ENCODE results near the gene AATF. TPM values are rescaled to one million over a fixed set of nuclear protein-coding genes. Genes with fewer than 3 reads are reported as not detected.

AATF gene
- total RNA-seq, 4 donors from 2014 or later, result 30.3 to 50.5 (median 40.9) TPM

- peaks cover 34 to 59% of the 10 kb centered on the region in 2 donors for H3K4me1 ChIP-seq
- no peaks in the 10 kb centered on the region for H3K9me3 ChIP-seq
- in situ Hi-C loops (cut with MboI; ENCODE audit: low sequenced_read_pairs in 4 of 4), result loop anchor here in 1 of 4 donors (25.0 kb wide), 1 partner anchor 303 kb away; no protein-coding TSS in a partner anchor
- H3K27me3 ChIP-seq, result peaks cover 98 to 100% (median 99%) of the 10 kb centered on the region in 3 donors
- no peak overlapping the region for H3K4me3 ChIP-seq
- intact Hi-C loops (cut with DNase I; ENCODE audit: low total_unique reads), result no loop called here
- no peak for ATAC-seq
- no peak for TF ChIP-seq POLR2A (IDR thresholded peaks at IDR 0.05)
- TF ChIP-seq CTCF (IDR thresholded peaks at IDR 0.05 in 4 of 5, conservative IDR thresholded peaks at IDR 0.05 in 1 of 5), result no peak
- DNase-seq, result no peak
- no peaks in the 10 kb centered on the region for H3K36me3 ChIP-seq
- no peak overlapping the region for H3K27ac ChIP-seq
Observed at GRCh38 chr17:36939802-36940312, 8.9 kb upstream of the AATF start.

DNA sequence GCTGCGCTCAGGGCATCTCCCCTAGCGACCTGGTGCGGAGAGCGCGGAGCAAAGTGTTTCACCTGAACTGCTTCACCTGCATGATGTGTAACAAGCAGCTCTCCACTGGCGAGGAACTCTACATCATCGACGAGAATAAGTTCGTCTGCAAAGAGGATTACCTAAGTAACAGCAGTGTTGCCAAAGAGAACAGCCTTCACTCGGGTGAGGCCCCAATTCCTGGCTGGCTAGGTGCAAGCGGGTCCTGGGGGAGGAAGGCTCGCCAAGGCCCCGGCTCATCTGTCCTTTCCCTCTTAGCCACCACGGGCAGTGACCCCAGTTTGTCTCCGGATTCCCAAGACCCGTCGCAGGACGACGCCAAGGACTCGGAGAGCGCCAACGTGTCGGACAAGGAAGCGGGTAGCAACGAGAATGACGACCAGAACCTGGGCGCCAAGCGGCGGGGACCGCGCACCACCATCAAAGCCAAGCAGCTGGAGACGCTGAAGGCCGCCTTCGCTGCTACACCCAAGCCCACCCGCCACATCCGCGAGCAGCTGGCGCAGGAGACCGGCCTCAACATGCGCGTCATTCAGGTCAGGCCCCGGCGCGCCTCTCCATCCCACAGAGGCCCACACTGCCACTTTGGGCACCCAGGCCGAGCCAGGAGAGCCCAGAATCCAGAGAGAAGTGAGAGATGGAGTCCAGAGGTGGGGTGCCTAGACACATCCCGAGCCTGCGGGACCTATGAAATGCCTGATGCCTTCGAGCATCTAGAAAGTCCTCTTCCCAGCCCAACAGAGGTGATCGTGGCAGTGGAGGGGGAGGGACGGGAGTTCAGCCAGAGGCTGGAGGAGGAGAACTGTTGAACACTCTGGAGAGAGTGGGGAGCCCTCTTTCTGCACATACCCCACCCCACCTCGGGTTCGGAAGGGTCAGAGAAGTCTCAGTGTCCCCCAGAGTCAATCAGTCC is 8.2 kb upstream of the AATF start:
- ATAC-seq (no peak), DNase-seq (no peak)
- no peak for TF ChIP-seq POLR2A (IDR thresholded peaks at IDR 0.05)
- TF ChIP-seq CTCF (IDR thresholded peaks at IDR 0.05 in 4 of 5, conservative IDR thresholded peaks at IDR 0.05 in 1 of 5), result no peak
- Histone ChIP-seq H3K4me1 (peaks cover 34 to 51% of the 10 kb centered on the region in 2 donors), H3K27ac (no peak overlapping the region), H3K27me3 (peaks cover 98 to 100% (median 99%) of the 10 kb centered on the region in 3 donors), H3K9me3 (no peaks in the 10 kb centered on the region), H3K4me3 (no peak overlapping the region), H3K36me3 (no peaks in the 10 kb centered on the region)
- in situ Hi-C loops (cut with MboI; ENCODE audit: low sequenced_read_pairs in 4 of 4), result loop anchor here in 1 of 4 donors (25.0 kb wide), 1 partner anchor 303 kb away; no protein-coding TSS in a partner anchor
- intact Hi-C loops (cut with DNase I; ENCODE audit: low total_unique reads), result no loop called here

GRCh38 chr17:36941265-36942010 is 7.3 kb upstream of the AATF start:
- ATAC-seq, result no peak
- H3K4me3 ChIP-seq, result no peak overlapping the region
- peaks cover 27 to 43% of the 10 kb centered on the region in 2 donors for H3K4me1 ChIP-seq
- in situ Hi-C loops (cut with MboI; ENCODE audit: low sequenced_read_pairs in 4 of 4) (loop anchor here in 1 of 4 donors (25.0 kb wide), 1 partner anchor 304 kb away; no protein-coding TSS in a partner anchor), intact Hi-C loops (cut with DNase I; ENCODE audit: low total_unique reads) (no loop called here)
- H3K27ac ChIP-seq, result no peak overlapping the region
- no peaks in the 10 kb centered on the region for H3K9me3 ChIP-seq
- DNase-seq, result no peak
- H3K36me3 ChIP-seq, result no peaks in the 10 kb centered on the region
- TF ChIP-seq CTCF (IDR thresholded peaks at IDR 0.05 in 4 of 5, conservative IDR thresholded peaks at IDR 0.05 in 1 of 5) (no peak), POLR2A (IDR thresholded peaks at IDR 0.05) (no peak)
- H3K27me3 ChIP-seq, result peaks cover 98 to 100% (median 99%) of the 10 kb centered on the region in 3 donors

DNA sequence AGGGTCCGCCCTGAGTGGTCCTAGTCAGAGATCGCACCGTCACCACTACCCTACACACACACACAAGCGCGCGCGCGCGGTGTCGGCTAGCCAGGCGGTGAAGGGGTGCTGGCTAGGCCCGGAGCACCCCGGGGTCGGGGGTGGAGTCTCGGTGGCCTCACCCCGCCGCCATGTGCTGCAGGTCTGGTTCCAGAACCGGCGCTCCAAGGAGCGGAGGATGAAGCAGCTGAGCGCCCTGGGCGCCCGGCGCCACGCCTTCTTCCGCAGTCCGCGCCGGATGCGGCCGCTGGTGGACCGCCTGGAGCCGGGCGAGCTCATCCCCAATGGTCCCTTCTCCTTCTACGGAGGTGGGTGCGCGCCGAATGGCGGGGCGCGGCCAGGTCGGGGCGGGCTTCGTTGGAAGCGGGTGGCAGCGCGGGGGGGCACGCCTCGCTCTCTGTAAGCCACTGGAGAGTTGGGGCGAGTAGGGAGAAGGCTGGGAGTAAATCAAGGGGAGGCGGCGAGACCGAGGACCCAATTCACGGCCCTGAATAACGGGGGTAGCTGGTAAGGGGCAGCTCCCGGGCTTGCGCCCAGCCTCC is 6.6 kb upstream of the AATF start:
- intact Hi-C loops (cut with DNase I; ENCODE audit: low total_unique reads), result no loop called here
- H3K27ac ChIP-seq, result no peak overlapping the region
- H3K27me3 ChIP-seq, result peaks cover 98 to 100% (median 100%) of the 10 kb centered on the region in 3 donors
- ATAC-seq, result no peak
- H3K36me3 ChIP-seq, result no peaks in the 10 kb centered on the region
- no peaks in the 10 kb centered on the region for H3K9me3 ChIP-seq
- peak overlapping the region in 3 of 4 donors; percentile 22 to 40 (median 24) for H3K4me3 ChIP-seq
- DNase-seq, result no peak
- TF ChIP-seq POLR2A (IDR thresholded peaks at IDR 0.05) (no peak), CTCF (IDR thresholded peaks at IDR 0.05 in 4 of 5, conservative IDR thresholded peaks at IDR 0.05 in 1 of 5) (no peak)
- peaks cover 21 to 36% of the 10 kb centered on the region in 2 donors for H3K4me1 ChIP-seq
- in situ Hi-C loops (cut with MboI; ENCODE audit: low sequenced_read_pairs in 4 of 4), result loop anchor here in 1 of 4 donors (25.0 kb wide), 1 partner anchor 305 kb away; no protein-coding TSS in a partner anchor

Data from gastrocnemius medialis (tissue), 4 donors.